Stimulated activated CD4-positive, alpha-beta T cell treated with anti-CD3 and anti-CD28 coated beads, TNF-alpha, amount 100 ng/mL, for 48 hours (primary cell): ENCODE results near the gene MAPRE3.

Experiments
- DNase-seq, 3 donors: peaks; one replicate each; pipeline ENCODE4 v3.0.0-alpha.2; 2020; ENCODE audit warnings: low read depth in 3 of 3

The MAPRE3 gene

GRCh38 chr2:26950246-26950645, 20.2 kb upstream of the MAPRE3 start:
- DNase-seq, result no peak

GRCh38 chr2:26951236-26951635, 19.2 kb upstream of the MAPRE3 start:
- no peak for DNase-seq

- DNase-seq, result no peak
Observed at GRCh38 chr2:26952374-26952773, 18.1 kb upstream of the MAPRE3 start.

GRCh38 chr2:26954135-26954534, 16.3 kb upstream of the MAPRE3 start:
- DNase-seq, result no peak

- DNase-seq, result no peak
Observed at GRCh38 chr2:26957041-26957440, 13.4 kb upstream of the MAPRE3 start.

- no peak for DNase-seq
Observed at GRCh38 chr2:26957534-26957933, 12.9 kb upstream of the MAPRE3 start.

- DNase-seq, result no peak
Observed at GRCh38 chr2:26959331-26959730, 11.1 kb upstream of the MAPRE3 start.

- DNase-seq, result no peak
Observed at GRCh38 chr2:26964446-26965130, 5.8 kb upstream of the MAPRE3 start.

- no peak for DNase-seq
Observed at GRCh38 chr2:26968001-26968400, 2.4 kb upstream of the MAPRE3 start.

- no peak for DNase-seq
Observed at GRCh38 chr2:26969077-26969844, 1.2 kb upstream of the MAPRE3 start.

GRCh38 chr2:26970928-26971627, 641 bp downstream of the MAPRE3 start:
- DNase-seq, result peak in 1 of 3 donors; percentile 5

GRCh38 chr2:26971911-26972786, 1.7 kb downstream of the MAPRE3 start:
- DNase-seq, result no peak

- DNase-seq, result no peak
Observed at GRCh38 chr2:26974352-26974751, 3.9 kb downstream of the MAPRE3 start.

GRCh38 chr2:26975102-26975501, 4.7 kb downstream of the MAPRE3 start:
- DNase-seq, result no peak

GRCh38 chr2:26975656-26976055, 5.2 kb downstream of the MAPRE3 start:
- DNase-seq, result no peak

- no peak for DNase-seq
Observed at GRCh38 chr2:26976237-26976636, 5.8 kb downstream of the MAPRE3 start.

- DNase-seq, result no peak
Observed at GRCh38 chr2:26977012-26977411, 6.6 kb downstream of the MAPRE3 start.

- DNase-seq, result no peak
Observed at GRCh38 chr2:26978061-26978596, 7.7 kb downstream of the MAPRE3 start.

GRCh38 chr2:26979741-26980140, 9.3 kb downstream of the MAPRE3 start:
- no peak for DNase-seq

GRCh38 chr2:26980971-26981370, 10.5 kb downstream of the MAPRE3 start:
- no peak for DNase-seq

- DNase-seq, result no peak
Observed at GRCh38 chr2:26982102-26982742, 11.8 kb downstream of the MAPRE3 start.
